ENCODE measurements around the gene SP100.

DNA sequence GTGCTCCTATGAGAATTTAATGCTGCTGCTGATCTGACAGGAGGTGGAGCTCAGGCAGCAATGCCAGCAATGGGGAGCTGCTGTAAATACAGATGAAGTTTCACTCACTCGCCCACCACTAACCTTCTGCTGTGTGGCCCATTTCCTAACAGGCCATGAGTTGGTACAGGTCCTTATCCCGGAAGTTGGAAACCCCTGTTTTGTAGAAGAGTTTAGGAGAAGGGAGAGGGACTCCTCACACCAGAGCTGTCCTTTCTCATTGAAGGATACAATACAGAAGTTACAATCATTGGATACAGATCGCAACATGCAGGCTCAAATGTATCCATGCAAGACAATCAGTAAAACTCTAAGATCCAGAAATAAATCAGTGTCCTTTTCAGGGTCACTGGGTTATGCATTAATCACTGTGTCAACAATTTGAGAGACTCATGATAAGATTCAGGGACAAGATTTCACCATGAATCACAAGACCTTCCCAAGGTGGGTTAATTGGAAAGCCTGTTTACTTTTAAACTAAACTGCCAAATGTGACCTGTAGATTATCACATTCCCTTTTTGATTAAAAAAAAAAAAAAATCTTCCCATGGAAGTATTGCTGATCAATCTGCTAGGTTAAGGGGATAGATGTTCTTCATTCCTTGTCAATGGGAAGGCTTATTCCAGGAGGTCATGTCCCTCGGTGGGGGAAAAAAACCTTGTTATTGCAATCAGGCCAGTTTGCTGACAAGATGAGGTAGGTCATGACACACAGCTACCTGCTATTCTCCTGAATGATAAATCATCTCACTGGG is 97.2 kb downstream of the SP100 start:
- no peak for TF ChIP-seq POLR2AphosphoS5 (IDR thresholded peaks at IDR 0.05; ENCODE audit: low read depth, low read length)
- TF ChIP-seq, protein P1, sequence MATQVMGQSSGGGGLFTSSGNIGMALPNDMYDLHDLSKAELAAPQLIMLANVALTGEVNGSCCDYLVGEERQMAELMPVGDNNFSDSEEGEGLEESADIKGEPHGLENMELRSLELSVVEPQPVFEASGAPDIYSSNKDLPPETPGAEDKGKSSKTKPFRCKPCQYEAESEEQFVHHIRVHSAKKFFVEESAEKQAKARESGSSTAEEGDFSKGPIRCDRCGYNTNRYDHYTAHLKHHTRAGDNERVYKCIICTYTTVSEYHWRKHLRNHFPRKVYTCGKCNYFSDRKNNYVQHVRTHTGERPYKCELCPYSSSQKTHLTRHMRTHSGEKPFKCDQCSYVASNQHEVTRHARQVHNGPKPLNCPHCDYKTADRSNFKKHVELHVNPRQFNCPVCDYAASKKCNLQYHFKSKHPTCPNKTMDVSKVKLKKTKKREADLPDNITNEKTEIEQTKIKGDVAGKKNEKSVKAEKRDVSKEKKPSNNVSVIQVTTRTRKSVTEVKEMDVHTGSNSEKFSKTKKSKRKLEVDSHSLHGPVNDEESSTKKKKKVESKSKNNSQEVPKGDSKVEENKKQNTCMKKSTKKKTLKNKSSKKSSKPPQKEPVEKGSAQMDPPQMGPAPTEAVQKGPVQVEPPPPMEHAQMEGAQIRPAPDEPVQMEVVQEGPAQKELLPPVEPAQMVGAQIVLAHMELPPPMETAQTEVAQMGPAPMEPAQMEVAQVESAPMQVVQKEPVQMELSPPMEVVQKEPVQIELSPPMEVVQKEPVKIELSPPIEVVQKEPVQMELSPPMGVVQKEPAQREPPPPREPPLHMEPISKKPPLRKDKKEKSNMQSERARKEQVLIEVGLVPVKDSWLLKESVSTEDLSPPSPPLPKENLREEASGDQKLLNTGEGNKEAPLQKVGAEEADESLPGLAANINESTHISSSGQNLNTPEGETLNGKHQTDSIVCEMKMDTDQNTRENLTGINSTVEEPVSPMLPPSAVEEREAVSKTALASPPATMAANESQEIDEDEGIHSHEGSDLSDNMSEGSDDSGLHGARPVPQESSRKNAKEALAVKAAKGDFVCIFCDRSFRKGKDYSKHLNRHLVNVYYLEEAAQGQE (IDR thresholded peaks at IDR 0.05; ENCODE audit: insufficient read depth in 1 of 2, low read depth in 2 of 2, low read length in 2 of 2), result no peak
- TF ChIP-seq SIN3A (IDR thresholded peaks at IDR 0.05; ENCODE audit: borderline replicate concordance, insufficient read depth, low read length), result no peak
